HG03571 (cell line): ENCODE measurements around the gene PLEKHA3.

Experiments used
- ATAC-seq: cut with Tn5 transposase; IDR thresholded peaks from one replicate; pipeline ENCODE4 v1.9.1; 2021; ENCODE audit not compliant: unreplicated experiment

PLEKHA3 gene

GRCh38 chr2:178478439-178479274 is 1.6 kb upstream of the PLEKHA3 start, which contains the start of gene FKBP7:
FKBP7 (minus strand) TSS chr2:178478600; CDS start chr2:178478499, 101 bp downstream.
- ATAC-seq, result peak; percentile 37

GRCh38 chr2:178479275-178479616 is 1.0 kb upstream of the PLEKHA3 start:
- ATAC-seq, result no peak

GRCh38 chr2:178479758-178480226 is 465 bp upstream of the PLEKHA3 start:
- ATAC-seq, result no peak

- peak; percentile 35 for ATAC-seq
Observed at GRCh38 chr2:178482437-178482836, 2.2 kb downstream of the PLEKHA3 start.

GRCh38 chr2:178484245-178485041 is 4.2 kb downstream of the PLEKHA3 start:
- no peak for ATAC-seq

- ATAC-seq, result no peak
Observed at GRCh38 chr2:178485356-178485755, 5.1 kb downstream of the PLEKHA3 start.

GRCh38 chr2:178491612-178492011 is 11.4 kb downstream of the PLEKHA3 start:
- no peak for ATAC-seq

GRCh38 chr2:178496049-178496448 is 15.8 kb downstream of the PLEKHA3 start:
- ATAC-seq, result no peak

GRCh38 chr2:178498137-178498536 is 17.9 kb downstream of the PLEKHA3 start:
- no peak for ATAC-seq

GRCh38 chr2:178499640-178500039 is 19.4 kb downstream of the PLEKHA3 start:
- ATAC-seq, result no peak

- no peak for ATAC-seq
Observed at GRCh38 chr2:178502751-178503150, 22.5 kb downstream of the PLEKHA3 start.

- no peak for ATAC-seq
Observed at GRCh38 chr2:178506101-178506500, 25.8 kb downstream of the PLEKHA3 start.

- ATAC-seq, result no peak
Observed at GRCh38 chr2:178506524-178506923, 26.3 kb downstream of the PLEKHA3 start.

GRCh38 chr2:178506949-178507348 is 26.7 kb downstream of the PLEKHA3 start:
- ATAC-seq, result no peak

- ATAC-seq, result no peak
Observed at GRCh38 chr2:178508646-178509045, 28.4 kb downstream of the PLEKHA3 start.

GRCh38 chr2:178510384-178510783 is 30.1 kb downstream of the PLEKHA3 start:
- ATAC-seq, result no peak

- ATAC-seq, result no peak
Observed at GRCh38 chr2:178512484-178512883, 32.2 kb downstream of the PLEKHA3 start.

GRCh38 chr2:178513876-178514275 is 33.6 kb downstream of the PLEKHA3 start:
- ATAC-seq, result no peak

GRCh38 chr2:178514664-178515063 is 34.4 kb downstream of the PLEKHA3 start:
- no peak for ATAC-seq

- no peak for ATAC-seq
Observed at GRCh38 chr2:178517496-178517895, 37.2 kb downstream of the PLEKHA3 start.

GRCh38 chr2:178521304-178522150 is 41.3 kb downstream of the PLEKHA3 start:
- no peak for ATAC-seq
